NCI-H2171 (cell line): ENCODE results near the gene SNAPC3.

ENCODE experiments used
- DNase-seq: peaks from one replicate; lab custom pipeline; 2025; lab: John Stamatoyannopoulos, UW

The SNAPC3 gene

DNA sequence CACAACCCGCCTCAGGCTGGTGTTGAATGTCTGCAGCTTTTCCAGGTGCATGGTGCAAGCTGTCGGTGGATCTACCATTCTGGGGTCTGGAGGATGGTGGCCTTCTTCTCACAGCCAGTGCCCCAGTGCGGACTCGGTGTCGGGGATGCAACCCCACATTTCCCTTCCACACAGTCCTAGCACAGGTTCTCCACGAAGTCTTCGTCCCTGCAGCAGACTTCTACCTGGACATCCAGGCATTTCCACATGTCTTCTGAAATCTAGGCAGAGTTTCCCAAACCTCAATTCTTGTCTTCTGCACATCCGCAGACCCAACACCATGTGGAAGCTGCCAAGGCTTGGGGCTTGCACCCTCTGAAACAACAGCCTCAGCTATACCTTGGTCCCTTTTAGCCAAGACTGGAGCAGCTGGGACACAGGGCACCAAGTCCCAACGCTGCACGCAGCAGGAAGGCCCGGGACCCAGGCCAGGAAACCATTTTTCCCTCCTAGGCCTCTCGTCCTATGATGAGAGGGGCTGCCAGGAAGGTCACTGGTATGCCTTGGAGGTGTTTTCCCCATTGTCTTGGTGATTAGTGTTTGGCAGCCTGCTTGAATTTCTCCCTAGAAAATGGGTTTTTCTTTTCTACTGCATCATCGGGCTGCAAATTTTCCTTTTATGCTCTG lies 69.9 kb downstream of the SNAPC3 start:
- DNase-seq: no peak

DNA sequence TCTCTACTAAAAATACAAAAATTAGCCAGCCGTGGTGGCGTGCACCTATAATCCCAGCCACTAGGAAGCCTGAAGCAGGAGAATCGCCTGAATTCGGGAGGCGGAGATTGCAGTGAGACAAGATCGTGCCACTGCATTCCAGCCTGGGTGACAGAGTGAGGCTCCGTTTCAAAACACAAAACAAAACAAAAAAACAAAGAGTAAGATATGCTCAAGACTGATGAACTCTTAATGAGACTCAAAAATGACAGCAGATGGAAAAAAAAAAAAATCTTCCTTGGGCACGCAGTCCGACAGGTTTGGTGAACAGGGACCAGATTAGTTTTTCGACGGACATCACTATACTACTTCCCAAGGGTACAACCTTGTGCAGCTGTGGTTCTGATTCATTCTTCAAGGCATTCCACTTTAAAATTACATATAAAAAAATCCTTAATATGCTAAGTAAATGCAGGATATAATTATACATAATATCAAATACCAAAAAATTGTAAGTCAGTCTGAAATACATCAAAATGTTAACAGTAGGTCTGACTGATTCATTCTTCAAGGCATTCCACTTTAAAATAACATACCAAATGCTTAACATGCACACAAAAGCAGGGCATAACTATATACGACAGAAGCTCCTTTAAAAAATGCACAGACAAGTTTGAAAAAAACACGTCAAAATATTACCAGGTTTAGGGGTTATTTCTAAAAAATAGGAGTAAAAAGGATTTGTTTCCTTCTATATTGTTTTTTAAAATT lies 75.7 kb downstream of the SNAPC3 start:
- no peak for DNase-seq

DNA sequence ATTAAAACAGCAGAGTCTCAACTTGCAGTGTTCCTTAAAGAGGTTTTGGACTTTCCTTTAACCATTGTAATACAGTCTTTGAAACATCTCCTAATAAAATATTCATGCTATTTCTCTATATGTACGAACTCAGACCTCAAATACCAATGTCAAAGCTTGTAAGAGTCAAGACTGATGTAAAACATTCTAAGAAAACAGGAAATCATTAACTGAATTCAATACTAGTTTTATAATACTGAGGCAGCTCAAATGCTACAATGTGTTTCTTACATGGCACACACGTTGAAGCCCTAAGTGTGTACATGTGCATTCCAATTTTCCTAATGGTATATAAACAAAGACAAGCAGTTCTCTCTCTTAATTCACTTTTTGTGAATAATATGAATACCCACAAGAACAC lies 76.5 kb downstream of the SNAPC3 start:
- DNase-seq: no peak

- no peak for DNase-seq
Measured at GRCh38 chr9:15501179-15501578, 78.5 kb downstream of the SNAPC3 start.

- DNase-seq: no peak
Measured at GRCh38 chr9:15501803-15502202, 79.1 kb downstream of the SNAPC3 start.

- DNase-seq: no peak
Measured at GRCh38 chr9:15505921-15506320, 83.2 kb downstream of the SNAPC3 start.

DNA sequence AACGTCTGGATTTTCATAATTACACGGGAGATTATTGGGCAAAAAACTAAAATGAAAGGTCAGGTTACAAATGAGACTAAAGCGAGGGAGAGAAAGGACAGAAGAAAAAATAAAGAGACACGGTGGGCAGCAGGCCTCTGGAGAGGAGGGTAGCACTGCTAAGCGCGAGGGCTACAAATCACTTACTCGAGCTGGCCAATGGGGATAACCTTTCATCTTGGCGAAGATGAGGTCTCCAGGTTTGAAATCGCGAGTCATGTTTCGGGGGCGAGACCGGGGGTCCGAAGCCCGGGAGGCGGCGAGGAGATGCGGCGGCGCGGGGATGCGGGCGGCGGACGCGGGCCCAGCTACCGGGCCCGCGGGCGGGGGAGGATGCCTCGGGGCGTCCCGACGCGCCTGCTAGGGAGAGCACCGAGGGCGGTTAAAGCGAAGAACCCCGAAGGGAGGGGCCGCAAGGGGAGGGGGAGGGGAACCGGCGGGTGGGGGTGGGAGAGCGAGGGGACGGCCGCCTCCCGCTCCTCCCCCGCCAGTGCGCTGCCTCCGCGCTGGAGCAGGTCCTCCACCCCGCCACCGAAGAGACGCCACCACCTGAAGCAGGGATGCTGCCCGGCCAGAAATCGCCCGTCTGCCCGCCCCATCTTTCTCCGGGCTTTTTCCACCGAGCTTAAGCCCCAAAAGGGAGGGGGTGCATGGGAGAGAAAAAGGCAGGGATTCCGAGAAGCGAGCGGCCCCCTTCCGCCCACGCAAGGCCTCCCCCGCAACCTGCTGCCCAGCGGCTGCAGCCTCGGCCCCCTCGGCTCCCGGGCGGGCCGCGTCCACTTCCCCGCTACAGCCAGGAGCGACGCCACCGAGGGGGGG lies 87.5 kb downstream of the SNAPC3 start:
- peak; percentile 8 for DNase-seq

DNA sequence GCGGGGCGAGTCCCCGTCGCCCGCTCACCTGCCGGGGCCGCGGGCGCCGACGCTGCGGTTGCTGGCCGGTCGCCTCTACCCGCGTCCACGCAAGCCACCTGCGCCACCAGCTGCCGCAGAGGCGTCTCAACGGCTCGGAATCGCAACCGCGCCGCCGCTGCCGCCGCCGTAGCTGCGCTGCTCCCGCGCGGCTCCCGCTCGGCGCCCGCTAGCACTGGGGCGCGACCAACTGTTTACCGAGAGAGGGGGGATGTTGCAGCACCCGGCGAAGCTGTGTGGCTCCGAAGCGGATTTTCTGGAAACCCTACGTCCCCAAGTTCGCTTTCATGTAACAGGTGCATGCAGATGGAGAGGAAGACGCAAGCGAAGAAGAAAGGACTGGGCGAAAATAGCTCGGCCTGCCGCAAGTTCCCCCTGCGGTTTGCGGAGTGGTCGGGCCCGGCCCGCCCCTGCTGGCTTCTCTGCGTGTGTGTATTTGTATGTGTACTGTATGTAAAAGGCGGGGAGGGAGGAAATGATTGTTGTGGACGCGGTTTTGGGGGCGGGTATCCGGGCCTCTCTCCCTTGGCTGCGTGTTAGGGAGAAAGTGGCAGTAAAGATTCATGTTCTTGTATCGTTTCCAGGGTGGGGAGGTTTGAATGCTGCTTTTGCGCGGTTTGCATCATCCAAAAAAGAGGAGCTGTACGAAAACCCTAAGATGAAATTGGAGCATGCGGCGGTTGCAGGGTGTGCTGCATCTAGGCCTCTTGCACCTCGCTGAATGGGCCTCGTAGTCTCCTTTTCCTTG lies 88.3 kb downstream of the SNAPC3 start, which contains the start of gene PSIP1:
PSIP1 (minus strand) TSS at position 182 of the 787 bp plus-strand sequence. CDS start 782 bp downstream, outside the sequence.
- peak; percentile 68 for DNase-seq
